Osteoblast (primary cell): ENCODE data around the gene SLC9A1. TPM values are rescaled to one million over a fixed set of nuclear protein-coding genes. Genes with fewer than 3 reads are reported as not detected.
A peak's percentile ranks its signal among the peaks of the same experiment; 100 is the strongest.

ENCODE experiments used
- DNase-seq: peaks from one replicate; pipeline ENCODE4 v3.0.0; 2011; ENCODE audit warnings: low spot score, mixed read lengths; ENCODE audit not compliant: insufficient read length; ENCODE audit errors: missing footprints
- H2AFZ ChIP-seq: 2 replicates; pipeline ENCODE4 v1.6.0; 2011; ENCODE audit warnings: mild to moderate bottlenecking, low read length
- H3K27ac ChIP-seq: 2 replicates; pipeline ENCODE4 v1.5.1; 2011; ENCODE audit warnings: mild to moderate bottlenecking, low read depth, low read length, moderate library complexity
- H3K27me3 ChIP-seq: 2 replicates; pipeline ENCODE4 v1.6.0; 2012; ENCODE audit warnings: mild to moderate bottlenecking, control low read depth, inconsistent platforms, low read length, moderate library complexity; ENCODE audit not compliant: insufficient read depth
- H3K36me3 ChIP-seq: 2 replicates; pipeline ENCODE4 v1.5.1; 2011; ENCODE audit warnings: mild to moderate bottlenecking, low read length, control low read depth, moderate library complexity; ENCODE audit not compliant: insufficient read depth
- H3K4me1 ChIP-seq: 2 replicates; pipeline ENCODE4 v1.5.1; 2011; ENCODE audit warnings: mild to moderate bottlenecking, low read length, control low read depth, moderate library complexity; ENCODE audit not compliant: insufficient read depth
- H3K4me2 ChIP-seq: 2 replicates; pipeline ENCODE4 v1.6.0; 2011; ENCODE audit warnings: mild to moderate bottlenecking, low read length; ENCODE audit not compliant: insufficient read depth
- H3K4me3 ChIP-seq: fragments of 200-600 bp; sonication (generic); 3 replicates; pipeline ENCODE4 v1.5.1; 2012; ENCODE audit warnings: mild to moderate bottlenecking, low read length, inconsistent platforms; ENCODE audit not compliant: insufficient read depth
- H3K79me2 ChIP-seq: 2 replicates; pipeline ENCODE4 v1.6.0; 2012; ENCODE audit warnings: mild to moderate bottlenecking, low read length, control low read depth, inconsistent platforms; ENCODE audit not compliant: insufficient read depth
- H3K9me3 ChIP-seq: 2 replicates; pipeline ENCODE4 v1.5.1; 2011; ENCODE audit warnings: low read depth, low read length, control low read depth
- H4K20me1 ChIP-seq: 2 replicates; pipeline ENCODE4 v1.6.0; 2012; ENCODE audit warnings: mild to moderate bottlenecking, low read length, control low read depth; ENCODE audit not compliant: insufficient read depth
- total RNA-seq: library from RNA; depleted of rRNA; stranded (reverse); fragments of >200 nt; gene quantifications from 2 replicates; pipeline ENCODE4 v1.2.3, GENCODE V29; 2012
- TF ChIP-seq, protein P1 (sequence below): IDR thresholded peaks from 2 replicates; pipeline ENCODE4 v1.5.1; 2011; ENCODE audit warnings: mild to moderate bottlenecking, low read depth, low read length, moderate library complexity; ENCODE audit errors: extremely low read depth

Gene SLC9A1
- total RNA-seq, 1 donor, result 7.6 TPM

DNA sequence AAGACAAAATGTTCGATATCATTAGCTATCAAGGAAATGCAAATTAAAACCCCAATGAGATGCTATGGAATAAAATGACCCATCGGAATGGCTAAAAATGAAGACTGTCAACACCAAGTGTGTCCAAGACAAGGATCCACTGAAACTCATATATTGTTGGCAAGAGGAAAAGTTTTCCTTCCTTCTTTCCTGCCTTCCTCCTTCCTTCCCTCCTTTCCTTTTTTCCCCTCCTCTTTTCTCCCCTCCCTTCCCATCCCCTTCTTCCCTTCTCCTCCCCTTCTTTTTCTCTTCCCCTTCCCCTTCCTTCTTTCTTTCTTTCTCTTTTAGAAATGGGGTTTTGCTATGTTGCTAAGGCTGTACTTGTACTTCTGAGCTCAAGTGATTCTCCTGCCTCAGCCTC is 78.1 kb downstream of the SLC9A1 start:
- H4K20me1 ChIP-seq, result no peaks in the 10 kb centered on the region
- no peak overlapping the region for H3K27ac ChIP-seq
- DNase-seq, result no peak
- TF ChIP-seq, protein P1, sequence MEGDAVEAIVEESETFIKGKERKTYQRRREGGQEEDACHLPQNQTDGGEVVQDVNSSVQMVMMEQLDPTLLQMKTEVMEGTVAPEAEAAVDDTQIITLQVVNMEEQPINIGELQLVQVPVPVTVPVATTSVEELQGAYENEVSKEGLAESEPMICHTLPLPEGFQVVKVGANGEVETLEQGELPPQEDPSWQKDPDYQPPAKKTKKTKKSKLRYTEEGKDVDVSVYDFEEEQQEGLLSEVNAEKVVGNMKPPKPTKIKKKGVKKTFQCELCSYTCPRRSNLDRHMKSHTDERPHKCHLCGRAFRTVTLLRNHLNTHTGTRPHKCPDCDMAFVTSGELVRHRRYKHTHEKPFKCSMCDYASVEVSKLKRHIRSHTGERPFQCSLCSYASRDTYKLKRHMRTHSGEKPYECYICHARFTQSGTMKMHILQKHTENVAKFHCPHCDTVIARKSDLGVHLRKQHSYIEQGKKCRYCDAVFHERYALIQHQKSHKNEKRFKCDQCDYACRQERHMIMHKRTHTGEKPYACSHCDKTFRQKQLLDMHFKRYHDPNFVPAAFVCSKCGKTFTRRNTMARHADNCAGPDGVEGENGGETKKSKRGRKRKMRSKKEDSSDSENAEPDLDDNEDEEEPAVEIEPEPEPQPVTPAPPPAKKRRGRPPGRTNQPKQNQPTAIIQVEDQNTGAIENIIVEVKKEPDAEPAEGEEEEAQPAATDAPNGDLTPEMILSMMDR, result no peak
- H3K79me2 ChIP-seq, result no peaks in the 10 kb centered on the region
- no peak overlapping the region for H2AFZ ChIP-seq
- no peaks in the 10 kb centered on the region for H3K36me3 ChIP-seq
- no peak overlapping the region for H3K4me3 ChIP-seq
- no peaks in the 10 kb centered on the region for H3K9me3 ChIP-seq
- no peaks in the 10 kb centered on the region for H3K27me3 ChIP-seq
- no peaks in the 10 kb centered on the region for H3K4me1 ChIP-seq
- H3K4me2 ChIP-seq, result no peak overlapping the region

DNA sequence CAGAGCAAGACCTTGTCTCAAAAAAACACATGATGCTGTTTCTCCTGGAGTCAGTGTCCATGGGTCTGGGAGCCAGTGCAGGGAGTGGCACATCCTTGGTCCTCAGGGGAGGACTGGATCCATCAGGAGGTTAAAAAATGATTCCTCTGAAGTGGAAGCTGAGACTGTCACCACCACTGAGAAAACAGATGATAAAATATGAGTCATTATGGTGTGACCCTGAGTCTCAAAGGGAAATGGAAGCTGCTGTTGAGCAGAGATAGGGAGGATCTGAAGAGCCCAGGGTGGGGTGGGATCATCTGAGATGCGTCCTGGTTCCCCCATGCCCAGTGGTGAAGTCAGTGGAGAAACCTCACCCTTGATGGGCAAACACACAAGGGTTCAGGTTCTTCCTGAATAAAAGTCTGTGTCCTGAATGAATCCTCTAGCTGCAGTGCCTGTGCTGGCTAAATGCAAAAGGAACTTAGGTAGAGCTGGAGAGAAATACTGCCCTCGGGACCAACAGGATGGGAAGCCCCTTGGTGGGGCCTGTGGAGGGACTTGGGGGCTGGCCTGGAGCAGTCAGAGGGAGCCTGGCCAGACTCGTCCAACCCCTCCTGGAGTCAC is 80.6 kb downstream of the SLC9A1 start:
- Histone ChIP-seq H3K4me1 (no peaks in the 10 kb centered on the region), H3K4me2 (no peak overlapping the region), H3K4me3 (no peak overlapping the region), H4K20me1 (no peaks in the 10 kb centered on the region), H2AFZ (no peak overlapping the region), H3K27me3 (peaks cover 2% of the 10 kb centered on the region), H3K27ac (no peak overlapping the region), H3K9me3 (no peaks in the 10 kb centered on the region), H3K79me2 (no peaks in the 10 kb centered on the region), H3K36me3 (no peaks in the 10 kb centered on the region)
- TF ChIP-seq, protein P1, result no peak
- peak; percentile 90 for DNase-seq

DNA sequence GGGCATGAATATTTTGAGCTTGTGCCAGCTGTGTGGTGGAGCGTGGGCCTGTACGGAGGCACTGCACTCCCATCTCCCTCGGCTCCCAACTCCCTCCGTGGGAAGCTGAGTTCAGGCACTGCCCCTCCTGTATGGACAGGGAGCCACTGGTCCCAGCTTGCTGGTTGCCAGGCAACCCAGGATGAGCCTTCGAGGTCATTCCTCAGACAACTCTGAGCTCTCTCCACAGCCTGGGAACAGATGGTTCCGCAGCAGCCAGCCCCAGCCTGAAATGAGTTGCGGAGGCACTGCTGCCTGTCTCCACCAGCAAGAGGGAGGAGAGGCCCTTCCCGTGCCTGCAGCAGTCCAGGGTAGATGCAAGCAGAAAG is 83.9 kb downstream of the SLC9A1 start:
- Histone ChIP-seq H3K27ac (no peak overlapping the region), H3K27me3 (peaks cover 2% of the 10 kb centered on the region), H4K20me1 (no peaks in the 10 kb centered on the region), H3K36me3 (no peaks in the 10 kb centered on the region), H3K79me2 (no peaks in the 10 kb centered on the region), H3K4me2 (no peak overlapping the region), H3K9me3 (no peaks in the 10 kb centered on the region), H3K4me1 (no peaks in the 10 kb centered on the region), H2AFZ (no peak overlapping the region), H3K4me3 (no peak overlapping the region)
- peak; percentile 87 for DNase-seq
- TF ChIP-seq, protein P1, result no peak

DNA sequence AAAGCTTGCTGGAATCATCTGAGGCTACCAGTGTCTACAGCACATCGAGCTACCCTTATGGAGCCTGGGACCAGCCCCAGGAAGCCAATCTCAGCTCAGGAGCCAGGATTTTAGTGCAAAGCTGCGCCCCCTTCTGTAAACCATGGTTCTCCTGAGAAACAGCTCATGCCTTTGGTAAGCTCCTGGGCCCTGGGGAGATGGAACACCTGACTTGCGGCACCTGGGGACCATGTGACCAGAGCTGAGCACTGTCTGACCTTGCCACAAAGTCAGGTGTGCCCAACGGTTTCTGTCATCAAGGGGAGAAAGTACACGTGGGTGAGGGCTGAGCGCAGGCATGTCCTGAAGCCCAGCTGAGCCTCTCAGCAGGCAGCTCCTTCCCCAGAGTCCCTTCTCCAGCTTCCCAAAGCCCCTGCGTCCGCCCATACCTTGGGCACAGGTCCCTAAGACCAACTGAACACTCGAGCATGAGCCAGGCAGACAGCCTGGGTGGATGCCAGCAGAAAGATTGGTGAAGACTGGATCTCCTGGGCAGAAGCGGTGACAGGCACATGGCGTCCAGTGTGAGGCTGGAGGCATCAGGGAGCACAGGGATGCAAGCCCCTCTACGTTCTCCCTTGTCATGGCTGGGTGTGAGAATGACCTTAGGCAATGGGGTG is 84.4 kb downstream of the SLC9A1 start:
- no peaks in the 10 kb centered on the region for H4K20me1 ChIP-seq
- H3K27me3 ChIP-seq, result peaks cover 2% of the 10 kb centered on the region
- H3K79me2 ChIP-seq, result no peaks in the 10 kb centered on the region
- DNase-seq, result peak; percentile 80
- H3K36me3 ChIP-seq, result no peaks in the 10 kb centered on the region
- TF ChIP-seq, protein P1, result no peak
- no peak overlapping the region for H2AFZ ChIP-seq
- no peak overlapping the region for H3K4me2 ChIP-seq
- no peaks in the 10 kb centered on the region for H3K4me1 ChIP-seq
- no peak overlapping the region for H3K4me3 ChIP-seq
- H3K27ac ChIP-seq, result no peak overlapping the region
- no peaks in the 10 kb centered on the region for H3K9me3 ChIP-seq
